ENCODE measurements around the gene TAS2R60. TPM values are rescaled to one million over a fixed set of nuclear protein-coding genes. Genes with fewer than 3 reads are reported as not detected.

Gene TAS2R60
- total RNA-seq, 1 experiment from 2014 or later: not detected

DNA sequence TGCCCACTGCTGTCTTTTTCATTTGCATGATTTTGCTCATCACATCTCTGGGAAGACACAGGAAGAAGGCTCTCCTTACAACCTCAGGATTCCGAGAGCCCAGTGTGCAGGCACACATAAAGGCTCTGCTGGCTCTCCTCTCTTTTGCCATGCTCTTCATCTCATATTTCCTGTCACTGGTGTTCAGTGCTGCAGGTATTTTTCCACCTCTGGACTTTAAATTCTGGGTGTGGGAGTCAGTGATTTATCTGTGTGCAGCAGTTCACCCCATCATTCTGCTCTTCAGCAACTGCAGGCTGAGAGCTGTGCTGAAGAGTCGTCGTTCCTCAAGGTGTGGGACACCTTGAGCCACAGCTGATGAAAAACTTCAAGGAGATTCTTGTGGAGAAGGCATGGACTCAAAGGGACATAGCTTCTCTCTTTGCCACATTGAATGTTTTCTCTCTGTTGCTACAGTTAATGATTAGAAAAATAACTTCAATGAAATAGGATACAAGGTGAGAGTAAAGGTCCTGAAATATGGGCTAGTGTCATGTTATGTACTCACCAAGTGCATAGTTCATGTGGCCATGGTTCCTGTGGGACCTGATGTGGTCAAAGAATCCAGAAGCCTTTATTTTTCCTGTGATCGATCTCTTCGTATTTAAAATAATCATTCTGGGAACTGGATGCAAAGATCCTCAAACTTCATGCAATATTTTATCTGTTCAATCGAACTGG is 970 bp downstream of the TAS2R60 start:
- Histone ChIP-seq H4K91ac (ENCODE audit: insufficient read length, low read depth, low read length) (no peak overlapping the region), H3K27me3 (ENCODE audit: insufficient read depth, low read length) (no peaks in the 10 kb centered on the region), H3T11ph (ENCODE audit: low read length) (no peak overlapping the region), H3K27ac (ENCODE audit: insufficient read length, low read depth, low read length) (no peak overlapping the region), H3K56ac (ENCODE audit: insufficient read length, low read depth, low read length) (no peak overlapping the region), H4K20me1 (ENCODE audit: control insufficient read depth, insufficient read depth, insufficient read length) (no peaks in the 10 kb centered on the region), H2BK20ac (ENCODE audit: low read depth, low read length, poor library complexity, severe bottlenecking) (no peak overlapping the region), H2BK120ac (ENCODE audit: low read depth, low read length, poor library complexity, severe bottlenecking) (no peak overlapping the region), H3K23ac (ENCODE audit: insufficient read length, low read depth, low read length) (no peak overlapping the region), H2BK12ac (ENCODE audit: insufficient read length, low read depth, low read length) (no peak overlapping the region), H2BK5ac (ENCODE audit: insufficient read length, low read length) (no peak overlapping the region), H2AFZ (ENCODE audit: low read length) (no peak overlapping the region), H3K79me1 (ENCODE audit: insufficient read depth, low read depth, low read length, poor library complexity, severe bottlenecking) (no peaks in the 10 kb centered on the region), H2AK5ac (ENCODE audit: insufficient read length, low read length) (no peak overlapping the region), H3K79me2 (ENCODE audit: insufficient read depth, low read length) (no peaks in the 10 kb centered on the region), H3K18ac (ENCODE audit: insufficient read length, low read depth, low read length) (no peak overlapping the region), H3K9me3 (ENCODE audit: control insufficient read depth, low read depth, low read length) (no peaks in the 10 kb centered on the region), H3K23me2 (ENCODE audit: insufficient read length, low read depth, low read length, poor library complexity, severe bottlenecking) (no peaks in the 10 kb centered on the region), H4K8ac (replicated peaks; ENCODE audit: insufficient read length, low read depth, low read length) (no peak overlapping the region), H4K5ac (ENCODE audit: insufficient read length, low read depth, low read length) (no peak overlapping the region), H2BK15ac (ENCODE audit: low read depth, low read length) (no peak overlapping the region), H3K14ac (ENCODE audit: insufficient read depth, low read length) (no peak overlapping the region), H3K4me1 (ENCODE audit: insufficient read depth, low read length) (no peaks in the 10 kb centered on the region), H3K4me2 (ENCODE audit: insufficient read depth, insufficient read length, low read length) (no peak overlapping the region), H3K4ac (ENCODE audit: low read depth, low read length) (no peak overlapping the region), H3K9ac (ENCODE audit: extremely low read depth, insufficient read length, low read length) (no peak overlapping the region)
- Mint-ChIP-seq H3K9me3 (no peaks in the 10 kb centered on the region), H3K27me3 (ENCODE audit: low read depth) (no peaks in the 10 kb centered on the region; the same call in 1 of the 2 replicates), H3K27ac (no peak overlapping the region), H3K4me3 (no peak overlapping the region), H3K36me3 (ENCODE audit: insufficient read depth in 1 of 3, low read depth in 3 of 3) (no peaks in the 10 kb centered on the region), H3K4me1 (no peaks in the 10 kb centered on the region)
- TF ChIP-seq, protein P1, sequence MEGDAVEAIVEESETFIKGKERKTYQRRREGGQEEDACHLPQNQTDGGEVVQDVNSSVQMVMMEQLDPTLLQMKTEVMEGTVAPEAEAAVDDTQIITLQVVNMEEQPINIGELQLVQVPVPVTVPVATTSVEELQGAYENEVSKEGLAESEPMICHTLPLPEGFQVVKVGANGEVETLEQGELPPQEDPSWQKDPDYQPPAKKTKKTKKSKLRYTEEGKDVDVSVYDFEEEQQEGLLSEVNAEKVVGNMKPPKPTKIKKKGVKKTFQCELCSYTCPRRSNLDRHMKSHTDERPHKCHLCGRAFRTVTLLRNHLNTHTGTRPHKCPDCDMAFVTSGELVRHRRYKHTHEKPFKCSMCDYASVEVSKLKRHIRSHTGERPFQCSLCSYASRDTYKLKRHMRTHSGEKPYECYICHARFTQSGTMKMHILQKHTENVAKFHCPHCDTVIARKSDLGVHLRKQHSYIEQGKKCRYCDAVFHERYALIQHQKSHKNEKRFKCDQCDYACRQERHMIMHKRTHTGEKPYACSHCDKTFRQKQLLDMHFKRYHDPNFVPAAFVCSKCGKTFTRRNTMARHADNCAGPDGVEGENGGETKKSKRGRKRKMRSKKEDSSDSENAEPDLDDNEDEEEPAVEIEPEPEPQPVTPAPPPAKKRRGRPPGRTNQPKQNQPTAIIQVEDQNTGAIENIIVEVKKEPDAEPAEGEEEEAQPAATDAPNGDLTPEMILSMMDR (conservative IDR thresholded peaks at IDR 0.05): no peak
- DNase-seq: no peak
- WGBS (ENCODE audit: extremely low coverage, insufficient read length, low lambda C conversion rate): no CpG with 5 or more reads among the region's 6 CpGs
